Endodermal cell (in vitro differentiated cells): ENCODE results near the gene TMPRSS11A. TPM values are rescaled to one million over a fixed set of nuclear protein-coding genes. Genes with fewer than 3 reads are reported as not detected.

Experiments used
- DNase-seq: peaks from one replicate; pipeline ENCODE4 v3.0.0-alpha.2; 2017
- H3K27ac ChIP-seq: 2 replicates; pipeline ENCODE4 v1.5.1; 2013; ENCODE audit warnings: mild to moderate bottlenecking, low read depth, low read length, moderate library complexity
- H3K27me3 ChIP-seq: 2 replicates; pipeline ENCODE4 v1.6.1; 2013; ENCODE audit warnings: mild to moderate bottlenecking, low read length, moderate library complexity; ENCODE audit not compliant: insufficient read depth, control insufficient read depth, poor library complexity, severe bottlenecking
- H3K36me3 ChIP-seq: 2 replicates; pipeline ENCODE4 v1.7.0; 2013; ENCODE audit warnings: mild to moderate bottlenecking, low read length, moderate library complexity; ENCODE audit not compliant: control insufficient read depth, insufficient read depth
- H3K4me1 ChIP-seq: one replicate; pipeline ENCODE4 v1.7.0; 2013; ENCODE audit warnings: low read length; ENCODE audit not compliant: control insufficient read depth, insufficient read depth
- H3K4me3 ChIP-seq: 2 replicates; pipeline ENCODE4 v1.5.1; 2013; ENCODE audit warnings: mild to moderate bottlenecking, low read length, moderate library complexity
- H3K9ac ChIP-seq: 2 replicates; pipeline ENCODE4 v1.6.1; 2013; ENCODE audit warnings: mild to moderate bottlenecking, low read length, moderate library complexity; ENCODE audit not compliant: poor library complexity, severe bottlenecking; ENCODE audit errors: extremely low read depth
- H3K9me3 ChIP-seq: 2 replicates; pipeline ENCODE4 v1.6.1; 2013; ENCODE audit warnings: mild to moderate bottlenecking, low read length, moderate library complexity; ENCODE audit not compliant: control insufficient read depth
- H3K27ac Mint-ChIP-seq: 2 replicates; pipeline ENCODE4 v1.8.0; 2020; ENCODE audit warnings: mixed read lengths
- H3K27me3 Mint-ChIP-seq: 2 replicates; pipeline ENCODE4 v1.8.0; 2021; ENCODE audit warnings: mild to moderate bottlenecking, mixed read lengths; ENCODE audit not compliant: insufficient read depth
- H3K36me3 Mint-ChIP-seq: 2 replicates; pipeline ENCODE4 v1.8.0; 2020; ENCODE audit warnings: low read depth, mixed read lengths
- H3K4me1 Mint-ChIP-seq: 2 replicates; pipeline ENCODE4 v1.8.0; 2020; ENCODE audit warnings: mixed read lengths
- H3K4me3 Mint-ChIP-seq: 2 replicates; pipeline ENCODE4 v1.8.0; 2020; ENCODE audit warnings: mild to moderate bottlenecking, moderate library complexity, mixed read lengths
- H3K9me3 Mint-ChIP-seq: 2 replicates; pipeline ENCODE4 v1.8.0; 2020; ENCODE audit warnings: mild to moderate bottlenecking, mixed read lengths
- CTCF ChIP-seq: fragments of 200-600 bp; sonication (generic); conservative IDR thresholded peaks from 2 replicates; pipeline ENCODE4 v1.5.0; 2021; ENCODE audit warnings: antibody characterized with exemption, mild to moderate bottlenecking
- WGBS, 2 experiments: methylation state at CpG; one replicate each; pipeline versions ENCODE4 v1.1.5 to v1.1.7; 2013; ENCODE audit warnings: missing lambda C conversion rate in 2 of 2, mixed read lengths in 1 of 2; ENCODE audit not compliant: insufficient coverage in 1 of 2, insufficient read length in 1 of 2; 5-methylcytosine and 5-hydroxymethylcytosine counted together
- total RNA-seq, 2 donors: library from RNA; stranded (reverse); fragmentation: NEBNext Ultra II Directional in 1 of 2; extraction: Animal tissue kit (Norgen Biotek cat#: 25700) in 1 of 2; gene quantifications; 2 replicates in 1 of 2; 3 replicates in 1 of 2; pipeline ENCODE4 v1.2.1, GENCODE V29; 2021

TMPRSS11A gene
- total RNA-seq, 2 donors from 2014 or later = not detected

- Histone ChIP-seq H3K36me3 (no peaks in the 10 kb centered on the region), H3K27ac (no peak overlapping the region), H3K9ac (no peak overlapping the region), H3K4me1 (no peaks in the 10 kb centered on the region), H3K9me3 (peaks cover 13% of the 10 kb centered on the region), H3K27me3 (no peaks in the 10 kb centered on the region), H3K4me3 (no peak overlapping the region)
- H3K9me3 Mint-ChIP-seq = peaks cover 7% of the 10 kb centered on the region
- TF ChIP-seq CTCF = no peak
- no peaks in the 10 kb centered on the region for H3K4me1 Mint-ChIP-seq
- H3K27ac Mint-ChIP-seq = no peak overlapping the region
- H3K36me3 Mint-ChIP-seq = no peaks in the 10 kb centered on the region
- WGBS, 2 experiments = 91 to 95% methylated on average over 2 to 4 of the region's 4 CpGs
- DNase-seq = no peak
- H3K4me3 Mint-ChIP-seq = no peak overlapping the region
- H3K27me3 Mint-ChIP-seq = no peaks in the 10 kb centered on the region
Measured at GRCh38 chr4:67922697-67923096, 40.6 kb downstream of the TMPRSS11A start.

- DNase-seq = no peak
- Histone ChIP-seq H3K27me3 (no peaks in the 10 kb centered on the region), H3K27ac (no peak overlapping the region), H3K9ac (no peak overlapping the region), H3K36me3 (no peaks in the 10 kb centered on the region), H3K4me3 (no peak overlapping the region), H3K4me1 (no peaks in the 10 kb centered on the region), H3K9me3 (no peaks in the 10 kb centered on the region)
- H3K4me3 Mint-ChIP-seq = no peak overlapping the region
- TF ChIP-seq CTCF = peak; percentile 83
- H3K36me3 Mint-ChIP-seq = no peaks in the 10 kb centered on the region
- H3K9me3 Mint-ChIP-seq = no peaks in the 10 kb centered on the region
- H3K4me1 Mint-ChIP-seq = no peaks in the 10 kb centered on the region
- no peaks in the 10 kb centered on the region for H3K27me3 Mint-ChIP-seq
- no peak overlapping the region for H3K27ac Mint-ChIP-seq
Measured at GRCh38 chr4:67918428-67918827, 44.9 kb downstream of the TMPRSS11A start.

GRCh38 chr4:67915400-67915966, 47.8 kb downstream of the TMPRSS11A start:
- Mint-ChIP-seq H3K27ac (no peak overlapping the region), H3K4me3 (no peak overlapping the region), H3K27me3 (no peaks in the 10 kb centered on the region), H3K36me3 (no peaks in the 10 kb centered on the region), H3K9me3 (no peaks in the 10 kb centered on the region), H3K4me1 (peaks cover 3% of the 10 kb centered on the region)
- Histone ChIP-seq H3K9me3 (no peaks in the 10 kb centered on the region), H3K27me3 (no peaks in the 10 kb centered on the region), H3K4me1 (no peaks in the 10 kb centered on the region), H3K9ac (no peak overlapping the region), H3K36me3 (no peaks in the 10 kb centered on the region), H3K27ac (no peak overlapping the region), H3K4me3 (no peak overlapping the region)
- no peak for TF ChIP-seq CTCF
- 94 to 96% methylated on average over 3 to 5 of the region's 5 CpGs for WGBS, 2 experiments
- DNase-seq = no peak
